Stromal cell of bone marrow (primary cell): Measurements from ENCODE around the gene ACOT12.
A peak's percentile ranks its signal among the peaks of the same experiment; 100 is the strongest.
"Not testable (repeated sequence)": the region's sequence is repeated elsewhere in the genome, so short reads cannot be mapped to it uniquely, and the experiment has no call there.

Experiments
- DNase-seq: peaks from one replicate; pipeline ENCODE4 v3.0.0-alpha.2; 2012; ENCODE audit warnings: low read depth

ACOT12 gene

DNA sequence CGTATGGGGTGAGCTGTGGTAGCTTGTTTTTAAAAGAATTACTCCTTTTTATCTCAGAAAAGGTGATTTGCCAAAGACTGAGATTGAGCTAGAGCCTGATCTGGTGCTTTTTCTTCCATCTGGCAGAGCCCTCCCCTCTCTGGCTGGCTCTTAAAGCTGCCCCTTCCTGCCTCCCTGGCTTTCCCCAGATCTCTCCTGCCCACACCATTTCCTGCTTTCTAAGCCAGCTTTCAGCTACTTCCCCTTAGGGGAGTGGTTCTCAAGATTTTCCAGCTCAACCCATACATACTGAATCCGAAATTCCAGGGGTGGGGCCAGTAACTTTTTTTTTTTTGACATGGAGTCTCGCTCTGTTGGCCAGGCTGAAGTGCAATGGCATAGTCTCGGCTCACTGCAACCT is 4.8 kb upstream of the ACOT12 start:
- no peak for DNase-seq

DNA sequence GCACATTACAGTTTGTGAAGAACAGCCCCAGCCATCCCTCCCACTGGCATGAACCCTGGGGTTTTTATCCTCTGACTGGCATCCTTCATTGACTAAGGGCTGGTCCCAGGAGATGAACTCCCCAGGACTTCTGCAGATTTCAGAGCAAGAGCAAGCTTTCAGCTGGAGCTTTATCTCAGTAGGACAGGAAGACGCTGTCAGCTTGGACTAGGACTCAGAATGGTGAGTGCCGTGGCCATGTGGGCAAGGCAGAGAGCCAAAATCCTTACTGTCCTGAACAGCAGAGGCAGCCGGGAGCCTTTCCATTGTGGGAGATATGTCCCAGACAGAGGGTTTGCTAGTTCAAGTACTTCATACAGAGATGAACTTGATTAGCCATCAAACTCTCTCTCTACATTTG is 3.2 kb upstream of the ACOT12 start:
- peak; percentile 25 for DNase-seq

DNA sequence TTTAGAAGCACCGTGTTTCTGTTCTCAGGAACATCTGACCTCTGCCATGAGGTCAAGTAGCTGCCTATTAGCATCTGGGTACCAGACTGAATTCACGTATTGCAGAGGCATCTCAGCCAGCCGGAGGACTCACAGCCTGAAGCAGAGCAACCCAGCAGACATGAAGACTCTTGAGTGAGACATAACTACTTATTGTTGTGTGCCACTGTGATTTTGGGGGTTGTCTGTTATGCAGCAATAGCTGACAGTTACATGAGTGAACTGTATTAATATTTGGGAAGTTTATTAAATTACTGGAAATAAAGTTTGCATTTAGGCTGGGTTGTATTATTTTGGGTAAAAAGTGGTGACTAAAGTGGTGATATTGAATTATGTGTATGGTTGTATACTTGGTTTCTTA is 1.3 kb upstream of the ACOT12 start:
- DNase-seq = no peak

DNA sequence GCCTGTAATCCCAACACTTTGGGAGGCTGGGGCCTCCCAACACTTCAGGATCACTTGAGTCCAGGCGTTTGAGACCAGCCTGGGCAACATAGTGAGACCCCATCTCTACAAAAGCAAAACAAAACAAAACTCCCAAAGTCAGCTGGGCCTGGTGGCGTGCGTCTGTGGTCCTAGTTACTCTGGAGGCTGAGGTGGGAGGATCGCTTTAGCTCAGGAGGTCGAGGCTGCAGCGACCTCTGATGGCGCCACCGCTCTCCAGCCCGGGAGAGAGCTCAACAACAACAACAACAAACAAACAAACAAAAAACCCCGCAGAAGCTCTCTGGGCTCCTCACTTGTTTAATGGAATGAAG is 528 bp downstream of the ACOT12 start:
- no peak for DNase-seq

DNA sequence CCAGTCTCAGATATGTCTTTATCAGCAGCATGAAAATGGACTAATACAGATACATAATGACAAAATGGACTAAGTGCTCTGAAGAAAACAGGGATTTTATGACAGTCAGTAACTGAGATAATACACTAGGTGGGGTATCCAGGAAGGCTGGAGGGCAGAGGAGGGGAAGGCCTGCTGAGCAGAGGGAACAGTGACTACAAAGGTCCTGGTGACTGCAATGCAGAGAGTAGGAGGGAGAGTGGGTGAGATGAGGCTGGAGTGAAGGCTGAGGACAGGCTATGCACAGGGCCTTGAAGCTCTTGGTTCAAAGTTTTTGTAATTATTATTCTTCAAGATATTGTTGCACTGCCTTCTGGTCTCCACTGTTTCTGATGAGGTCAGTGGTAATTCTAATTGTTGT is 4.9 kb downstream of the ACOT12 start:
- no peak for DNase-seq

DNA sequence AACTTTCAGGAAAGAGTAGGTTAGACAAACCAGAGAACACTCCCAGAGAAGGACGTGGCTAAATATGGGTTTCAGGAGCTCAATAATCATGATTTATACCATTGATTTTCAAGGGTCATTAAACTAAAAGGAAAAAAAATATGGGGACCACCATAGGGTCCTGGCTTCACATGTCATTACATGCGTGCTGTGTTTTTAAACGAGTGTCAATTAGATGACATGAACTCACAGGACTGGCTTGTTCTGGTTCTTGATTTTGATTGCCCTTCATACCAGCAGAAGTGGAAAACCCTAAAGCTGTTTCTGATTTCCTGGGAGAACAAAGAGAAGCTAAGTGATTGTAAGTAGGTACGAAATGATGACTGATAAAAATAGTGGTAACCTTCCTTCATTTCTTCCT is 5.8 kb downstream of the ACOT12 start:
- no peak for DNase-seq

DNA sequence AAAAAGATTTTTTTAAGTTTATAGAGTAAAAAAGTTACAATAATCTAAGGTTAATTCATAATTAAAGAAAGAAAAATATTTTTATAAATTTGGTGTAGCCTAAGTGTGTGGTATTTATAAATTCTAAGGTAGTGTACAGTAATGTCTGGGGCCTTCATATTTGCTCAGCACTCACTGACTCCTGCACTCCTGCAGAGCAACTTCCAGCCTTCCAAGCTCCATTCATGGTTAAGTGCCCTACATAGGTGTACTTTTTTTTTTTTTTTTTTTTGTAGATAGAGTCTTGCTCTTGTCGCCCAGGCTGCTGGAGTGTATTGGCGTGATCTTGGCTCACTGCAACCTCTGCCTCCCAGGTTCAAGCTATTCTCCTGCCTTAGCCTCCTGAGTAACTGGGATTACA is 10.1 kb downstream of the ACOT12 start:
- DNase-seq = no peak

DNA sequence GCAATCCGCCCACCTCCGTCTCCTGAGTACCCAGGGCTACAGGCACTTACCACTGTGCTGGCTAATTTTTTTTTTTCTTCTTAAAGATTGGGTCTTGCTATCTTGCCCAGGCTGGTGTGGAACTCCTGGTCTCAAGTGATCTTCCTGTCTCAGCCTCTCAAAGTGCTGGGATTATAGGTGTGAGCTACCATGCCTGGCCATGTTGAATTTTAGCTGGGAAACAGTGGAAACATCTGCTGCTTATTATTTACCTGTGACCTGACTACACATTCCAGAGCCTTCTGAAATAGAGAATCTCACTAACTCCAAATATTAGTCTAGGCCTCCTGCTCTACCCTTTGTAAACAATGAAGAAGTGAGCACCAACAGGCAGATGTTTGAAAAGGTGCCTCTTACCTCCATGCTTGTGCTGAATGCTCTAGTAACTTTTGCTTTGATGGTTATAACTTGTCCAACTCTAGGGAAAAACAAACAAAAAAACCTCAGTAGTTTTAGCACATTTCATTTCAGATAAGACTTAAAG is 22.5 kb downstream of the ACOT12 start:
- no peak for DNase-seq

DNA sequence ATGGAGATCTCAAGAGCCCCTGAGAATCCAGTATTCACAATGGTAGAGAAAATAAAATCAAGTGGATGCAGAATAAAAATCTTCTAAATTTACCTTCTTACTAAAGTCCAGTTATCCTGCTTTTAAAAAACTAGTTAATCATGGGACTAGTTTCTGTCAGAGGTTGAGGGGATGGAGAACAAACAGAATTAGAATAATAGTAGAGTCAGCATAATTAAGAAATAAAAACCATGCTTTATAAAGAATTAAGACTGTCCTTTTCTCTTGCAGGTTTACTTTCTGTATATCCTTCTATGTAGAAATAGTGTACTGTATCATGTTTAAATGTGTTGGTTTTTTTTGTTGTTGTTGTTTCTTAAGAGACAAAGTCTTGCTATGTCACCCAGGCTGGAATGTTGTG is 23.0 kb downstream of the ACOT12 start:
- no peak for DNase-seq

DNA sequence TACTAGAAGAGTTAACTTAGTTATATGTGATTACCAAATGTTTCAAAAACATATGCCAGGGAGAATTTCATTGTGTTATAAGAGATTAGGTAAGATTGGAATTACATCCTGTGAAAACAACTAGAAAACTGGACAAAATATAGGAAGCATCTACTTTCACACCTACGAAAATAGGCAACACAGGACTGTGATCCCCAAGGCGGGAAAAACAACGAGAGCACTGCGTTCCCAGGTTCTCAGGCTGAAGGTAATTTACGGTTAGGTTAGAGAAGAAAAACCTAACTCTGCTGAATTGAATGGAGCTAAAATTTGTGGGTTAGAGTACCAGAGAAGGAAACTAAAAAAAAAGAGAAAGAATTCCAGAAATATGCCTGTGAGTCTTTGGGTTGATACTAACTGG is 28.4 kb downstream of the ACOT12 start:
- DNase-seq = no peak

DNA sequence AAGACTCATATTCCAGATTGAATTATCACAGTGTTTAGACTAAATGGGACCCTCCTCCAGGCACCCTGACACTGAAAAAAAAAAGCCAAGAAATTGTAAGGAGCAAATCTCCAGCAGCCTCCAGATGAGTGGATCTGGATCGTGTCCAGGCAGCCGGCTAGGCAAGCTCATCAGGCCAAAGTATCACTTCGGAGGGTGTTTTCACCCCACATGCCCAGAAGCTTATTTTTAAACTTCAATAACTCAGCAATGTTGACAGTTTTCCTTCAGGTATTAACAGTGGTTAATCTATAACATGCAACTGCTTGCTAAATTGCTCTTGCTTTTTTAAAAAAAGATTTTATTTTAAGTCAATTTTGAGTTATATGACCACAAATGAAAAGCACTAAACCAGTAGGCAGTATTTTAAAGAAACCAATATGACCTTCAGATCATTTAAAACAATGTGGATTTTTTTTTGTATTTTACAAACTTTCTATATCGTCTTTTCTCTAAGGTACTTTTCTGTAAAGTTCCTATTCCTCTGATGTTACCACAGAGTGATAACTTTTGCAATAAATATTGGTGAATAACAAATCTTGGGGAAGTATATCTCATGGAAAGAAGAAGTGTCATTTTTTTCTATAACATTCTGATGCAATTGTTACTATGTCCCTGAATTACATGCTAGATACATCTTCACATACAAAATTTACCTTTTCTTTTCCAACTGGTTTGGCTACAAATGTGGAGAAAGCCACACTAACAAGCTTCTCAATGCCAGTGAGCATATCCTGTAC is 30.7 kb downstream of the ACOT12 start:
- DNase-seq = no peak

DNA sequence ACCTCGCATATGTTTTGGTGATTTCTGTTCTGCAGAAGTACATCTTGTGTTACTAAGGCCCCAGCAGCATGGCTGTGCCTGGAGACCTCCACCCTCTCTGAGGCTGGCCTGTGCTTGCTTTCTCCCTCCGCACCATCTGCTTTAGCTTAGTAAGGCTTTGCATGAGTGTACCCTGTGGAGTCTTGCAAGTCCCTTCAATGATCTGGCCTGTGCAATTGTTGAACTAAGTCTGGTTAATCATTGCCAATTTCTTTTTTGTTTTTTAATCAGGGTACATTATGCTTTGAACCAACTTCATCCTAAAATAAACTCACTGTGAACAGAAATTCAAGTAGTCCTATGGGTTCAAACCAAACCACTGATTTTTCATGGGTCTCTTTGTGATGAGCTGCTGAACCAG is 32.3 kb downstream of the ACOT12 start:
- no peak for DNase-seq

DNA sequence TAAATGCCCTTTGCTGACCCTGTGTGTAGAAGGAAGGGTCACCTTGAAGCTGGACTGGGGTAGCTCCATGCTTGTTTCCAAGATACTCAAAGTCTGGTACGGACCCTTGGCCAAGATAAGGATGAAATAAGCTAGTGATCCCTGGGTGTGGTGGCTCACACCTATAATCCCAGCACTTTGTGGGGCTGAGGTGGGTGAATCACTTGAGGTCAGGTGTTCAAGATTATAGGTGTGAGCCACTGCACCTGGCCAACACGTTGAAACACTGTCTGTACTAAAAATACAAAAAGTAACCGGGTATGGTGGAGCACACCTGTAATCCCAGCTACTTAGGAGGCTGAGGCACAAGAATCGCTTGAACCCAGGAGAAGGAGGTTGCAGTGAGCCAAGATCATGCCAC is 33.3 kb downstream of the ACOT12 start:
- no peak for DNase-seq

DNA sequence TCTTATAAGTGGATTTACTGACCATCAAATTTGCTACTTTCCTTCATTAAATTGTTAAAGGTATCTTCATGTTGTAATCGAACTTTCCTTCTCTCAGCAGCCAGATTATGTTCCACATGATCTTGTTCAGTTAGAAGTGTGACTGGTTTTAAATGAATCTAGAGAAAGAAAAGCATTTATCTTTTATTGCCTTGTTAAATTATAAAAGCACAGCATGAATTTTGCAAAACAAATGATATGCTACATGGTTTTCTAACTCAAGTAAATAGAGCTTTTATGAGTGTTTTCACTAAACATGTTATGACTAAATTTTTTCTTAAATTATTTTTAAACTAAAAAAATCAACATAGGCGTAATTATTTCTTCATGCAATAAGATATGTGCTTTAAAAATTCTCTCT is 34.1 kb downstream of the ACOT12 start:
- no peak for DNase-seq

DNA sequence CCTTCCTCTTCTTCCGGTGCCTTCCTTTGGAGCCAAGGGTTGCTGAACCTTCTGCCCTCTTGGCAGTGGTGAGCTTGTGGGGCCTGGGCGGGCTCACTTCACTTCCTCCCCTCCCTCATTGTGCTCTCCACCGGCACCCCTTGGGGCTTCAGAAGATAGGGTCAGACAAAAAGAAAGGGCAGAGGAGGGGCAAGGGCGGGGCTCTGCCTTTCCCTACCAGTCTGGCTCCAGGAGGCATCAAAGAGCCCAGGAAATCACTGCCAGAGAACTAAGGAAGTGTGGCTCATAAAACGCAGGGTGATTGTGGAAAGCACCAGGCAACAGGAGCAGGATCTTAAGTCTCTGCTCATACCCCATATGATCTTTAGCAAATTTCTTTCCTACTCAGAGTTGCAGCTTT is 34.8 kb downstream of the ACOT12 start:
- DNase-seq = no peak

DNA sequence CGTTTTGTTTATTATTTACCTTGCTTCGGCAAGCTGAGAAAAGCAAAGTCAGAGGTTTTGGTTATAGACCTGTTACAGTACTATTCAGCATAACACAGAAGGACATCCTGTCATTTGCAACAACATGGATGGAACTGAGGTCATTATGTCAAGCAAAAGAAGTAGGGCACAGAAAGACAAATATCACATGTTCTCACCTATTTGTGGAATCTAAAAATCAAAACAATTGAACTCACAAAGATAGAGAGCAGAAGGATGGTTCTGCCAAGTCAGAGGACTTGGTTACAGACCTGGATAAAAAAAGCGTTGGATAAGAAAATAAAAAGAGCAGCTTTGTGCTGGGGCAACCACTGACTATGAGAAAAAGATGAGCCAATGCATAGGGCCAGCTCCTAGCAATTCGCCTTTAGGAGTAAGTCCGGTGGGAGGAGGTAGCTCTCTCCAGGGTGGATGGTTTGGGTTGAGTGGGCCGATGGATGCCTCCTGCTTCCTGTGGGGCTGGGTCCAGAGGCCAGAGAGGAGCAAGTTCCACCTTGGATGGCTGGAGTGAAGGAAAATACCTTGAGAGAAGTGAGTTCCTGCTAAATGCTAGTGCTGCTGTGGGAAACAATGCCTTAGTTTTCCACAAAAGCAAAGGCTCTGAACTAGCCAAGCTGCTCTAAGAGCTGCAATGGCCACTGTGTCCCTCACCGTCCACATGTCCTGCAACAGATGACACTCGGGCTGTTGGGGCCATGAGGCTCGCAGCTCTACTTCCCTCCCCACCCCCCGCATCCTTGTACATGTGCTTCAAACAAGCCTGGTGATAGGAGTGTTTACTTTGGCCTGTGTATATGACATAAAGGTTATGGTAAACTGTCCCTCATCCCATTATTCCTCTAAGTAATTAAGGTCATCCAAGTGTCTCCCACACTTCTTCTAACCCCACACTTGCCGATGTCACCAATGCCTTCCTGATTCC is 38.4 kb downstream of the ACOT12 start:
- DNase-seq = no peak

DNA sequence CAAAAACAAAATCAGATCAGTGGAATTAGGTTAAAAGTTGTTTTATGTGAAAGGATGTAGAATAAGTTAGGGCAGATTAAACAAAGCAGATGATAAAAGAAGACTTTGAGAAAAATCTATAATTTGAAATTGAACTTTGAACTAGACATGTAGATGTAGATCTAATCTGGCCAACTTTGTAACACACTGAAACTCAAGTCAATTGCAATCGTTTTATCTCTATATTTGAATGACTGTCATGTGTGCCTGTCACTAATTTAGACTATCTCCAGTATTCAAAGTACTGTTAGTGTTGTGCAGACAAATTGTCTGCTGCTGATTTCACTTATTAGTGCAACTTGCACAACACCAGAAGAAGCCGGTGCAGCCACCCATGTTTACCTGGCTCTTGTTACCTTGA is 39.8 kb downstream of the ACOT12 start:
- no peak for DNase-seq

DNA sequence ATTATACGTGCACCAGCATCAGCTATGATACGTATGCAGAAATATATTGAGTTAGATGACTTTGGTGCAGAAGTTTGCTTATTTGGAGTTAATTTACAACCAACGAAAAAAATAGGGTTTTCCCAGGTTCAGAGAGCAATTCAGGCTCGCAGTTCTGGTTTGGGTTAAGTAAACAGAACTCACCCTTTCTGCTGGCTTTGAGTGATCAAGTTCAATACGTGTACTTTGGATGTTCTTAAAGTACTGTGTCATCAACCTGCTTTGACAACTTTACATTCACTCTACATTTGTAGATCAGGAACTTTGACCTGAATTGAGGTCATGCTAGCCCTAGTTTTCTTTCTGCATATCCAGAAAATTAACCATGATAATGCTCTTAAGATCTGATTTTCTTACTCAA is 40.7 kb downstream of the ACOT12 start:
- DNase-seq = no peak

DNA sequence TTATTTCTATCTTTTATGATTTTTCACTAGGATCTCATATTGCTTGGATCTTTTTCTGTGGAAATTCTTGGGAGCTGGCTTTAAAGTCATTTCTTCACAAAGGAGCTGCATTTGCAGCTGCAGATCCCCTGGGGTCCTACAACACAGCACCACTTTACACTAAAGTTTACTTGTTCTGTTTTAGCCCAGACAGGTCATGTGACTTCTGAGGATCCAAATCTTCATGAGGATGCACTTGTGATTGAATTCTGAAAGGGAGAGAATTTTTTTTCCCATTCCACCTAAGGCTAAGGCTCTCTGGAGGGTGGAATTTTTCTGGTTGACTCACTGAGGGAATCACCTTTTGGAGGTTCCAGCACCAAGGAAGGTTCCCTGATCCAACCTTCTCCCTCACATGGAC is 43.4 kb downstream of the ACOT12 start:
- no peak for DNase-seq

DNA sequence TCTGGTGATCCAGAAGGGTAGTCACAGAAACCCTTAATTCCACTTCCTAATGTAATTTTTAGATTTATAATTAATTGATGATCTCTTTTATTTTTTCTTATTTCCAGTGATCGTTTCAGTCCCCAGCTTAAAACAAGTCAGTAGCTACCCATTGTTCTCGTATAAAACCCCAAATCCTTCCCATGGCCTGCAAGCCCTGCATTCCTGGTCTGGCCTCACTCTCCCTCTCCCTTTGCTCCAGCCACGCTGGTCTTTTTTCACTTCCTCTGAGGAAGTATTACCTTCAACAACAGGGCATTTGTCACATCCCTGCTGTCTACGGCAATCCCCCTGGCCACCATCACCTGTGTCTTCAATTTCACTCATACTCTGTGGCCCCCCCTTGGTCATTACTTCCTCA is 44.8 kb downstream of the ACOT12 start:
- no peak for DNase-seq

DNA sequence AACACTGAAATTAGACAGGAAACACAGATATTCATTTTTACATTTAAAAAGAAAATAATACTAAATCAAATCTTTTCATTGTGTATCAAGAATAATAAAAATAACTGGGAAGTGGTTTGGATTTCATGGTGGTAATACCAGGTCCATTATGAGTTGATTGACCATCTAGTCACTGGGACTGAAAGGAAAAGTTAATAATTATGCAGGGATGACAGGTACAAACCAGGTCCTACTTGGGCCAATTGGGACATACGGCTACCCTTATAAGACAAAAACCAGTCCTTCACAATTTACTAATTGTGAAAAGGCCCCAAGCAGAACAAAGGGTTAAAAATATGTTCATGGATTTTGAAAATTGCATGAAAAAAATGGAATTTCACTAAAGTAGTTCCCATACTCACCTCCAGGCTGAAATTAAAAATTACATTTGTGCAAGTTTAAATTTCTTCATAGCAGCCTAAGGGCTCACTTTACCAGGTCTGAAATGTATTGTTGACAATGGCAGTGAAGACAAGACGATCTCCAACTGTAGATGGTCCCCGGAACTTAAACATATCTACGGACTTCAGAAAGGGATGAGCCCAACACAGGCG is 48.4 kb downstream of the ACOT12 start:
- no peak for DNase-seq

DNA sequence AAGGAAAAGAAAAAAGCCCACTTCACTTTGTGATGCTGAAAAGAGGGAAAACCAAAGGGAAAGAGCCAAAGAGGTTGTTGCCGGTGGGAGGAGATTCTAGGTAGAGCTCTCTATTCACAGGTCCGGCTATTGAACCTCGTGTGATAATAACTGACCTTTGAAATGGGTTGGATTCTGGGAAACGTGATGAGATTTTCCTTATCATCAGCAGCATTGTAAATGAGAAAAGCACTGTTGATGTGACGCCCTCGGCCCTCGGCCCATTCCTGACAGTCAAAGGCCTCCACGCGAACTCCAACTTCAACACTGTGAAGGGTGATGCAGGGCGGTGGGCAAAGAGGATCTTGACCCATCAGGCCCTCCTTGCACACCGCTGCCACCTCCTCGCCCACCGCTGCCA is 49.2 kb downstream of the ACOT12 start:
- no peak for DNase-seq

DNA sequence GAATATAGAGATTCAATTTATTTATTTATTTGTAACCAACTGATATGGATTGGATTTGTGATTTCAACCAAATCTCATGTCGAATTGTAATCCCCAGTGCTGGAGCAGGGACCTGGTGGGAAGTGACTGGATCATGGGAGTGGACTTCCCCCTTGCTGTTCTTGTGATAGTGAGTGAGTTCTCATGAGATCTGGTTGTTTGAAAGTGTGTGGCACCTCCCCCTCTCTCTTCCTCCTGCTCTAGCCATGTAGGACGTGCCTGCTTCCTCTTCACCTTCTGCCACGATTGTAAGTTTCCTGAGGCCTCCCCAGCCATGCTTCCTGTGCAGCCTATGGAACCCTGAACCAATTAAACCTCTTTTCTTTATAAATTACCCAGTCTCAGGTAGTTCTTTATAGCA is 55.7 kb downstream of the ACOT12 start:
- not testable (repeated sequence) for DNase-seq
